Activated gamma-delta T cell (primary cell): Measurements from ENCODE around the gene SELL.
"Not testable (repeated sequence)": the region's sequence is repeated elsewhere in the genome, so short reads cannot be mapped to it uniquely, and the experiment has no call there.

Experiments
- DNase-seq: peaks from one replicate; lab custom pipeline; 2025; lab: John Stamatoyannopoulos, UW
- total RNA-seq, 2 donors: gene quantifications; one replicate each; lab custom pipeline; 2026; lab: John Stamatoyannopoulos, UW

The SELL gene
- 137 to 262 reads per million in 2 donors for total RNA-seq

- no peak for DNase-seq
Measured at GRCh38 chr1:169711469-169712308, at the start of gene SELL. SELL (minus strand) TSS chr1:169711620; CDS start chr1:169711498, 122 bp downstream.

- no peak for DNase-seq
Measured at GRCh38 chr1:169759038-169759437, 47.6 kb upstream of the SELL start.

GRCh38 chr1:169753549-169753948 lies 42.1 kb upstream of the SELL start:
- no peak for DNase-seq

- no peak for DNase-seq
Measured at GRCh38 chr1:169750041-169750440, 38.6 kb upstream of the SELL start.

- no peak for DNase-seq
Measured at GRCh38 chr1:169746550-169746949, 35.1 kb upstream of the SELL start.

GRCh38 chr1:169745015-169745861 lies 33.8 kb upstream of the SELL start:
- no peak for DNase-seq

GRCh38 chr1:169741666-169742394 lies 30.4 kb upstream of the SELL start:
- no peak for DNase-seq

GRCh38 chr1:169739980-169740379 lies 28.6 kb upstream of the SELL start:
- DNase-seq: no peak

GRCh38 chr1:169733924-169734323 lies 22.5 kb upstream of the SELL start, which contains the start of gene SELE:
SELE (minus strand) TSS chr1:169734079; CDS start chr1:169733612, 467 bp downstream.
- DNase-seq: no peak

GRCh38 chr1:169731446-169731845 lies 20.0 kb upstream of the SELL start:
- no peak for DNase-seq

GRCh38 chr1:169729991-169730390 lies 18.6 kb upstream of the SELL start:
- DNase-seq: no peak

GRCh38 chr1:169727307-169727706 lies 15.9 kb upstream of the SELL start:
- no peak for DNase-seq

- no peak for DNase-seq
Measured at GRCh38 chr1:169726851-169727250, 15.4 kb upstream of the SELL start.

GRCh38 chr1:169725930-169726329 lies 14.5 kb upstream of the SELL start:
- DNase-seq: no peak

- DNase-seq: no peak
Measured at GRCh38 chr1:169724168-169724567, 12.7 kb upstream of the SELL start.

GRCh38 chr1:169723763-169724162 lies 12.3 kb upstream of the SELL start:
- no peak for DNase-seq

GRCh38 chr1:169722779-169723178 lies 11.4 kb upstream of the SELL start:
- no peak for DNase-seq

GRCh38 chr1:169715100-169715499 lies 3.7 kb upstream of the SELL start:
- not testable (repeated sequence) for DNase-seq

GRCh38 chr1:169713090-169713489 lies 1.7 kb upstream of the SELL start:
- DNase-seq: not testable (repeated sequence)

- DNase-seq: no peak
Measured at GRCh38 chr1:169712309-169712631, 850 bp upstream of the SELL start.

- DNase-seq: no peak
Measured at GRCh38 chr1:169708647-169709046, 2.8 kb downstream of the SELL start.

- DNase-seq: no peak
Measured at GRCh38 chr1:169707912-169708604, 3.4 kb downstream of the SELL start.
